ENCODE data around the gene TTLL9.

TTLL9 gene

DNA sequence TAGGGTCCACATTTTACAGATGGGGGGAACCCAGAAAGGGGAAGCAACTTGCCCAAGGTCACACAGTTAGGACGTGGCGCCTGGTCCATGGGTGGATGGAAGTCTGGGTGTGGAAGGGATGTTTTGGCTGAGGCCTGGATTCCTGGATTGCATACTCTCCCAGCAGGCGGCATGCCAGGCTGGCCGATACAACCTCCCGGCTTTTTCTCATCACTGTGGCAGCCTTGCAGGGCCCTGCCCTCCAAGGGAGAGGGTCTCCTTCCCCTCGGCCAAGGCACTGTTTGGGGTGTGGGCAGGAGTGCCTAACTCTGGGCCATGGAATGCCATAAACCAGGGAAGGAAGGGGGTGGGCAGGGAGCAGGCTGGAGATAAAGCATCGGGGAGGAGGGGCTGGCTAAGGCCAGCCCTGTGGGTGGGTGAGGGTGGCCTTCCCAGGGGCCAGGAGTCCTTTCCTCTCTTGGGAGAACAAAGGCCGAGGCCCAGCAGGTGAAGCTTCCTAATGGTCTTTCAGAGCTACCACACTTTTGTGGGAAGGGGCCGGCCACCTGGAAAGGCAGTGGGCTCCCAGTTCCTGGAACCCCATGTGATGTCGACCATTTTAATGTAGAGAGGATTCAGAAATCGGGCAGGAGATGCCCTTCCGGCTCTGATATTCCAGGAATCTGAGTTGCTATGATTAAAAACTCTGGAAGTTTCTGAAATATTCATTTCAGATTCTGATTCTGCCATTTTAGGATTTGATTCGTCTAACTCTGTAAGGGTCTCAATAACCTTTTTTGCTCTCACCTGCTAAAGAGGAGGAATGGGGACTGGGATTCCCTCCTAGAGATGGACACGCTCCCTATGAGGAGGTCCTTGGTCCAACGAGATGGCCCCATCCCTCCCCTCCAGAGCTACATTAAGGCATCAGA is 29.3 kb upstream of the TTLL9 start:
- Histone ChIP-seq H3K27me3 (replicated peaks) (no peaks in the 10 kb centered on the region), H3K36me3 (replicated peaks) (no peaks in the 10 kb centered on the region), H3K27ac (peak overlapping the region; percentile 99), H3K4me3 (ENCODE audit: low read depth, low read length) (no peak overlapping the region)
- DNase-seq, result no peak
- TF ChIP-seq, protein P1, sequence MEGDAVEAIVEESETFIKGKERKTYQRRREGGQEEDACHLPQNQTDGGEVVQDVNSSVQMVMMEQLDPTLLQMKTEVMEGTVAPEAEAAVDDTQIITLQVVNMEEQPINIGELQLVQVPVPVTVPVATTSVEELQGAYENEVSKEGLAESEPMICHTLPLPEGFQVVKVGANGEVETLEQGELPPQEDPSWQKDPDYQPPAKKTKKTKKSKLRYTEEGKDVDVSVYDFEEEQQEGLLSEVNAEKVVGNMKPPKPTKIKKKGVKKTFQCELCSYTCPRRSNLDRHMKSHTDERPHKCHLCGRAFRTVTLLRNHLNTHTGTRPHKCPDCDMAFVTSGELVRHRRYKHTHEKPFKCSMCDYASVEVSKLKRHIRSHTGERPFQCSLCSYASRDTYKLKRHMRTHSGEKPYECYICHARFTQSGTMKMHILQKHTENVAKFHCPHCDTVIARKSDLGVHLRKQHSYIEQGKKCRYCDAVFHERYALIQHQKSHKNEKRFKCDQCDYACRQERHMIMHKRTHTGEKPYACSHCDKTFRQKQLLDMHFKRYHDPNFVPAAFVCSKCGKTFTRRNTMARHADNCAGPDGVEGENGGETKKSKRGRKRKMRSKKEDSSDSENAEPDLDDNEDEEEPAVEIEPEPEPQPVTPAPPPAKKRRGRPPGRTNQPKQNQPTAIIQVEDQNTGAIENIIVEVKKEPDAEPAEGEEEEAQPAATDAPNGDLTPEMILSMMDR (IDR thresholded peaks at IDR 0.05; ENCODE audit: low read depth, low read length, missing control alignments), result no peak
- in situ Hi-C loops (cut with HindIII; ENCODE audit: low pct_ligation_motif_present, low sequenced_read_pairs), result no loop called here

DNA sequence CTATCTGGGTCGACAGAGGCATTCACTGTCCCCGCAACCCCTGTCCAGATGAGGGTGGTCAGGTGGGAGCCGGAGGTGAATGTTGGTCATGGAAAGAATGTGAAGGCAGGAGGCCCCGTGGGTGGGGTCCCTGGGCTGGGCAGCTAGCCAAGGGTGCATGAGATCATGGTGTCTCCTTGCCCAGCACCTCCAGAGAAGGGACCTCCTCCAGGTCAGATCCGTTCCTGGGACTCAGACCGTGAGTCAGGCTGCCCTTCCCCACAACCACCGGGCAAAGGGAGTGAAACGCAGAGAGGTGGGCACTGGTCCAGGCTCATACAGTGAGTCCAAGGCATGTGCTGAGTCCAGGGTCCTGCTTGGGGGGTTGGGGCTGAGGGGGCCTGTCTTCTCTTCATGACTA is 28.5 kb upstream of the TTLL9 start:
- Histone ChIP-seq H3K27me3 (replicated peaks) (no peaks in the 10 kb centered on the region), H3K36me3 (replicated peaks) (no peaks in the 10 kb centered on the region), H3K4me3 (ENCODE audit: low read depth, low read length) (no peak overlapping the region), H3K27ac (peak overlapping the region; percentile 99)
- in situ Hi-C loops (cut with HindIII; ENCODE audit: low pct_ligation_motif_present, low sequenced_read_pairs), result no loop called here
- TF ChIP-seq, protein P1 (IDR thresholded peaks at IDR 0.05; ENCODE audit: low read depth, low read length, missing control alignments), result no peak
- peak; percentile 78 for DNase-seq

DNA sequence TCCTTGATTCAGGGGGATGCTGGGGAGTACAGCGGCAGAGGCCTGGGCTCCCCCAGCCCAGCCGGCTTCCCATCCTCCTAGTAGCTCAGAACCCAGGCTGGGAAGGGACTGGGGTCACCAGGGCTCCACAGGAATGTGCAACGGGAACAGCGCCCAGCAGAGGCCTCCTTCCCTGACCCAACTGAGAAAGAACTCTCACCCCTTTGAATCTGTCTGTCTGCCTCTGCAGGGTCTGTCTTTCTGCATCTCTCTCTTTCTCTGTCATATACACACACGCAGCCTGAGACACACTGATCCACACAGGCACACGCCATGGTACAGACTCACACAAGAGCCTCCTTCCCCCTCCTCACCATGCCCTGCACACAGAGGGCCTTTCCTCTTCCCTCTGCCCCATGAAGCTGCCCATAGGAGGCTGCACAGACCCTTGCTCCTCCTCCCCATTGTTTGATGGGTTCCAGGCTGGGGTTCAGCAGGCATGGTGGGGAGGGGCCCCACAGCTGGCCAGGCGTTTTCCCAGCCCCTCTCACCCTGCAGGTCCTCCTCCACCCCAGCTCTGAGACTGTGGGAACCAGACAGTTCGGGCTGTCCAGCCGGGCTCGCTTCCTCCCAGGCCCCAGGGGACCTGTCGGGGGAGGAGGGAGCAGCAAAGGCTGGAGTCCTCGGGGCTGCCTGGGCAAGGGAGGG is 27.8 kb upstream of the TTLL9 start:
- Histone ChIP-seq H3K36me3 (replicated peaks) (no peaks in the 10 kb centered on the region), H3K4me3 (ENCODE audit: low read depth, low read length) (peak overlapping the region; percentile 15), H3K27me3 (replicated peaks) (no peaks in the 10 kb centered on the region), H3K27ac (peak overlapping the region; percentile 99)
- DNase-seq, result peak; percentile 84
- TF ChIP-seq, protein P1 (IDR thresholded peaks at IDR 0.05; ENCODE audit: low read depth, low read length, missing control alignments), result peak; percentile 9
- in situ Hi-C loops (cut with HindIII; ENCODE audit: low pct_ligation_motif_present, low sequenced_read_pairs), result no loop called here

DNA sequence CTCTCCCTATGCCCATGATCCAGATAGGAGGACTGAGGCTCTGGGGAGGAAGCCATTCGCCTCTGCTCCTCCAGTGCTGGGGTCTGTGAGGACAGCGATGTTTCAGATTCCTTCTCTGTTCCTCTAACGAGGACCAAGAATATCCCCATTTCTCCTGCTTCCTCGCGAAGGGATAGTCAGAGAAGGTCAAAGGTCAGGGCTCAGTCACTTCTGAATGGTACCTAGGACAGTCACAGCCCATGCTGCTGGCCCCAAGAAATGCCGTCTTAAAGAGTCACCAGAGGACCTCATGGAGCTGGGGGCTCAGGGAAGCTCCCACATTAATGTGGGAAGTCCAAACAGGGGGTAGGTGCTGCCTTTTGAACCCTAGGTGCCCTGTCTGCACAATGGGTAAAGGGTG is 27.1 kb upstream of the TTLL9 start:
- H3K27me3 ChIP-seq (replicated peaks), result no peaks in the 10 kb centered on the region
- no peak for DNase-seq
- H3K4me3 ChIP-seq (ENCODE audit: low read depth, low read length), result peak overlapping the region; percentile 46
- TF ChIP-seq, protein P1 (IDR thresholded peaks at IDR 0.05; ENCODE audit: low read depth, low read length, missing control alignments), result no peak
- H3K27ac ChIP-seq, result peak overlapping the region; percentile 99
- in situ Hi-C loops (cut with HindIII; ENCODE audit: low pct_ligation_motif_present, low sequenced_read_pairs), result no loop called here
- H3K36me3 ChIP-seq (replicated peaks), result no peaks in the 10 kb centered on the region

DNA sequence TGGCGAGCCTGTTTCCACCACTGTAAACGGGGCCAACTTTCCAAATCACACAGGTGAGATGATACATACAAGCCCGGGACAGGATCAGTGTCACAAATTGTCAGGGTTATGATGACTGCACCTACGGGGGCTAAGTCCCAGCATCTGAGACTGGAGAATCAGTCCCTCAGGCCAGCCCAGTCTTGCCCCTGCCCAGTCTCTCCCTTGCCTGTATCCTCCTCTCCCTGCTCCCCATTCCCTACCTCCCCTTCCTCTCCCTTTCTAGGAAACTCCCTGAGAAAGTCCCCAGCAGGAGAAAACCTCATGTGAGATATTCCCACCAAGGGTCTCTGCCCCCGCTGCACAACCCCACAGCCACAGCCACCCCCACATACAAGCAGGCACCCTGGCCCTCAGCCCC is 26.6 kb upstream of the TTLL9 start:
- in situ Hi-C loops (cut with HindIII; ENCODE audit: low pct_ligation_motif_present, low sequenced_read_pairs), result no loop called here
- H3K27me3 ChIP-seq (replicated peaks), result no peaks in the 10 kb centered on the region
- H3K36me3 ChIP-seq (replicated peaks), result no peaks in the 10 kb centered on the region
- TF ChIP-seq, protein P1 (IDR thresholded peaks at IDR 0.05; ENCODE audit: low read depth, low read length, missing control alignments), result no peak
- peak overlapping the region; percentile 46 for H3K4me3 ChIP-seq (ENCODE audit: low read depth, low read length)
- no peak for DNase-seq
- H3K27ac ChIP-seq, result peak overlapping the region; percentile 99

Data from brain microvascular endothelial cell (primary cell).